GM19463 (cell line): ENCODE data around the gene DMRTC2.
A peak's percentile ranks its signal among the peaks of the same experiment; 100 is the strongest.
"Not testable (repeated sequence)": the region's sequence is repeated elsewhere in the genome, so short reads cannot be mapped to it uniquely, and the experiment has no call there.

ENCODE experiments used
- ATAC-seq: cut with Tn5 transposase; IDR thresholded peaks from one replicate; pipeline ENCODE4 v1.9.1; 2021; ENCODE audit warnings: mild to moderate bottlenecking, moderate library complexity; ENCODE audit not compliant: unreplicated experiment

Gene DMRTC2

GRCh38 chr19:41869374-41869955 lies 24.6 kb downstream of the DMRTC2 start:
- ATAC-seq = no peak

GRCh38 chr19:41870401-41870873 lies 25.6 kb downstream of the DMRTC2 start:
- no peak for ATAC-seq

DNA sequence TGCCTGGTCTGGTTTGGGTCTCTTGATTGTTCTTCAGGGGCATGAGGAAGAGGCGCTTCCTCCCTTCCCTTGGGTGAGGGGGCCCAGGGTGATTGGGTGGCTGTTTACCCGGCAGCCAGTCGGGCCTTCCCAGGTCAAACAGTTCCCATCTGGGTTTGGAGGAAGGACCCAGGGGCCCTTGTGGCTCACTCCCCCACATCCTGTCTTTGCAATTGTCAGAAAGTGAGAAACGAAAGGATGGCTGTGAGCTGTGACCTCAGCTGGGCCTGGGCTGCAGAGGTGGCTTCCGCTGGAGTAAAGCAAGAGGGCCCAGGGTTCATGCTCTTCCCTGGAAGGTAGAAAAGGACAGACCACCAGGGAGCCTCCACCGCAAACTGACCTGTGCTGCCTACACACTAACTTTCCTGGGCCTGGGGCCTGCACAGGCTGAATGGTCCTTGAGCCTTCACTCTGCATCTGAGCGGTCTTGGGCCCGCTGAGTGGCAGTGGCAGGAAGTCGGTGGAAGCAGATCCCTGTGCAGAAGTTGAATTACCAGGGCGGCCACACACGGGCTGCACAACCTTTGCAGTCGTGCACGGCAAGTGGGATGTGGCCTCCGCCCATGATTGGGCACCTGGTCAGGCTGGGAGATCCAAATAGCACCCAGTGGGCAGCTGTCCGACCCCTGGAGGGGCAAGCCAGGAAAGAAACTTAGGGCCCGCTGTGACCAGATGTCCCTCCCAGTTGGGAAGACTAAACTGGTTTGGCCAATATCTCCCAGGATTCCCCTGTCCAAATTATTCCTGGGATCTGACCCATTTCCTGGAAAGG lies 26.9 kb downstream of the DMRTC2 start:
- ATAC-seq = peak; percentile 60

DNA sequence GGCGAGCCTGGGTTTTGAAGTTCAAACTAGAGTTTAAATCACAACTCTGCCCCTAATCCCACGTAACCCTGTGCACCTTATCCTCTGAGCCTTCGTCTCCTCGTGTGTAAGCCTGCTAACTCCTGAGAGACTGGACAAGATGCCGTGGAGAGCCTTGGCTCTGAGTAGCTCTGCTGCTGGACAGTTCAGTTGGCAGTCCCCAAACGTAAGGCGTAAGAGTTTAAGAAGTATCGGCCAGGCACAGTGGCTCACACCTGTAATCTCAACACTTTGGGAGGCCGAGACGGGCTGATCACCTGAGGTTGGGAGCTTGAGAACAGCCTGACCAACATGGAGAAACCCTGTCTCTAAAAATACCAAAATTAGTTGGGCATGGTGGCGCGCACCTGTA lies 27.5 kb downstream of the DMRTC2 start:
- ATAC-seq = no peak

- ATAC-seq = no peak
Measured at GRCh38 chr19:41872775-41873647, 28.2 kb downstream of the DMRTC2 start.

- not testable (repeated sequence) for ATAC-seq
Measured at GRCh38 chr19:41875973-41876372, 31.1 kb downstream of the DMRTC2 start.

DNA sequence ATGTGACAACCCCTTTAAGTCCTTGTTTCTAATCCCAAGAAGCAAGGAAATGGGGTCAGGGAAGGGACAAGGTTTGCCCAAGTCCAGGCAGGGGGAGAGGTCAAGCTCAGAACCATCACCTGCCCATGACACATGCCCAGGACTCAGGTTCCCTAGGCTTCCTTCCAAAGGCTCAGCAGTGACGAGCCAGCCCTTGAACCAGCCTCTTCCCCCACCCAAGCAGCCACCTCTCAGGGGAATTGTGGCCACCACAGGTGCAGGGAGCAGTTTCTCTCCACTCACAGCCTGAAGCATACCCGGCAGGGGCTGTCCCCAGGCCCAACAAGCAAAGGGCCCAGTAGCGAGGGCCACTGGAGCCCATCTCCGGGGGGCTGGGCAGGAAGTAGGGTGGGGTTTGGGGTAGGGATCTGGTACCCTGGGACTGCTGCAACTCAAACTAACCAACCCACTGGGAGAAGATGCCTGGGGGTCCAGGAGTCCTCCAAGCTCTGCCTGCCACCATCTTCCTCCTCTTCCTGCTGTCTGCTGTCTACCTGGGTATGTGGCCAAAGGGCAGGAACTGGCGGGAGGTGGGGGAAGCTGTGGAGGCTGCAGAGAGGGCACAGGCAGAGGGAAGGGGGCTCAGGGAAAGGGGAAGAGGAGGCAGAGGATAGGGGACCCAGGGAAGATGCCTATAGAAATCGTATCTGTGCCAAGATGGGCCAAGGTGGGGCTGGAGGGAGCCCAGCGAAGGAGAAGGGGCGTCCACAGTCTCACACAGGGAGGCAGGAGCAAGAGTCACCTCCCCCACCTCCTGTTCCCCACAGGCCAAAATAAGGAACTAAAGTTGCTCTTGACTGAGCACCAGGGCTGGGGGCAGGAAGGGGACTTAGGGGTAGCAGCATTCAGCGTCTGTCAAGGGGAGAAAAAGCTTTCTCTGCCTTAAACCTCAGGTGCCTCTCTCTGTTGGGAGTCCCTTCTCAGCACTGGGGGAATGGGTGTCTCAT lies 32.3 kb downstream of the DMRTC2 start, which contains the start of gene CD79A:
TSS of gene CD79A (plus strand) at position 433 of the 986 bp plus-strand sequence. CDS start at position 459, 26 bp downstream.
- peak; percentile 78 for ATAC-seq

DNA sequence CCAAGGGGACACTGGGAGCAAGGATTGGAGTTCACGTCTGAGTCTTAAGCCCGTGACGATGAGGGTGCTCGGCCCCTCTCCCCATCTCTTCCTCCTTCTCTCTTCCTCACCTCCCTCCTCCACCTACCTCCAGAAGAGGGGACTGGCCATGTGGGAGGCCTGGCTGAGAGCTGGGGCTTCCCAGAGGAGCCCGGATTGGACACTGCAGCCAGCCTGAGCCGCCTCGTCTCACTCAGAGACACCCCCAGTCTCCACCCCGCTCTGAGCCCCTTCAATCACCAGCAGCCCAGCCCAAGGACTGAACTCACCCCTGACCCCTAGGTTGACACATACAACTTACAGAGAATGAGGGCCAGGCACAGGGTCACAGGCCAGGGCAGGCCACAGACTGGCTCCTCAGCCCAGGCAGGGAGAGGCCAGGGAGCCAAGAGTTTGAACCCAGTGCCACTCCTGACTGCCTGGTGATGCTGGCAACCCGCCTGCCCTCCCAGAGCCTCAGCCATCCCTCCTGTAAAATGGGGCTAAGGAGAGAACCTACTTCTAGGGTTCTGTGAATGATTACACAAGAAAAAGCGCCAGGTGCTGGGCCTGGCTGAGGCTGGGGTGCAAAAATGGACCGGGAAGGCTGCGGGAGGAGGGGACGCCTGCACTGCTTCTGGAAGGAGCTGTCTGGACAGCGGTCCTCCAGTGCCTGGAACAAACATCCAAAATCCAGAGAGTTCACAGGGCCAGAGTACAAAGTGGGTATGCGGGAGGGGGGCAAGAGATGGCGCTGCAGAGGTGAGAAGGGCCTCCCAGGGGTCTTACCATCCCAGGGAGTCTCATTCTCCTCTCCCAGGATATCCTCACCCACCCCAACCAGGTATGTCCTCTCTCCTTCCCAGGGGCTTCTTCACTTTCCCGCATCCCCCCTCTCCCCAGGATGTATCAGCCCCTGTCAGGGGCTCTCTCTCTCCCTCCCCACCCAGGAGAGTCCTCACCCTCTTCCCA lies 33.4 kb downstream of the DMRTC2 start:
- ATAC-seq = peak; percentile 28

GRCh38 chr19:41879080-41879479 lies 34.2 kb downstream of the DMRTC2 start:
- ATAC-seq = no peak

DNA sequence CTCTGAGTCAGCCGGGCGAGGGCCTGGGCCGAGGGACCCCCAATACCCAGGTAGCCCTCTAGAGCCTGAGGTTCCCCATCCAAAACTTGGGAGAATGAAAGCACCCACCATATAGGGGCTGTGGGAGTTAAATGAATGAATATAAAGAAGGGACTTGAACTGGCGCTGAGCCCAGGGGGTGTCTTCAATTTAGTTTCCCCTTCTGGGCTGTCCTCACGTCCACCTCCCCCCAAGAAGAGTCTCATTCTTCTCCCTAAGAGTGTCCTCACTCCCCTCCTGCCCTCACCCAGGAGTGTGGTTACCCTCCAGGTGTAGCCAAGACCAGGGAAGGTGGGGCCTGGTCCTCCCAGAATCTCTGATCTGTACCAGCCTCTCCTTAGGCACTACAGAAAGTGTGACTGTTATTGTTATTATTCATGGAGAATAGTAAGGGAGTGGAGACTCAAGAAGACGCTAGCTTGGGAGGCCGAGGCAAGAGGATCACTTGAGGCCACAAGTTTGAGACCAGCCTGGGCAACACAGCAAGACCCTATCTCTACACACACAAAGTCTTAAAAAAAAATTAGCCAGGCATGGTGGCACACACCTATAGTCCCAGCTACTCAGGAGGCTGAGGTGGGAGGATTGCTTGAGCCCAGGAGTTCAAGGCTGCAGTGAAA lies 35.0 kb downstream of the DMRTC2 start:
- no peak for ATAC-seq

DNA sequence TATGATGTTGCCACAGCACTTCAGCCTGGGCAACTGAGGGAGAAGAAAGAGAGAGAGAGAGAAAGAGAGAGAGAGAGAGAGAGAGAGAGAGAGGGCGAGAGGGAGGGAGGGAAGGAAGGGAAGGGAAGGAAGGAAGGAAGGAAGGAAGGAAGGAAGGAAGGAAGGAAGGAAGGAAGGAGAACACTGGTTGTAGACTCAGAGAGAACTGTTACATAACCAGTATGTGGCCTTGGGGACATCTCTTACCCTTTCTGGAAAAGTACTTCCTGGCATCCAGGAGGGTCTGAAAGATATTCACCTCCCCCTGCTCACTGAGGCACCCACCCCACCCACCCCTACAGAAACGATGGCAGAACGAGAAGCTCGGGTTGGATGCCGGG lies 35.5 kb downstream of the DMRTC2 start:
- ATAC-seq = no peak

DNA sequence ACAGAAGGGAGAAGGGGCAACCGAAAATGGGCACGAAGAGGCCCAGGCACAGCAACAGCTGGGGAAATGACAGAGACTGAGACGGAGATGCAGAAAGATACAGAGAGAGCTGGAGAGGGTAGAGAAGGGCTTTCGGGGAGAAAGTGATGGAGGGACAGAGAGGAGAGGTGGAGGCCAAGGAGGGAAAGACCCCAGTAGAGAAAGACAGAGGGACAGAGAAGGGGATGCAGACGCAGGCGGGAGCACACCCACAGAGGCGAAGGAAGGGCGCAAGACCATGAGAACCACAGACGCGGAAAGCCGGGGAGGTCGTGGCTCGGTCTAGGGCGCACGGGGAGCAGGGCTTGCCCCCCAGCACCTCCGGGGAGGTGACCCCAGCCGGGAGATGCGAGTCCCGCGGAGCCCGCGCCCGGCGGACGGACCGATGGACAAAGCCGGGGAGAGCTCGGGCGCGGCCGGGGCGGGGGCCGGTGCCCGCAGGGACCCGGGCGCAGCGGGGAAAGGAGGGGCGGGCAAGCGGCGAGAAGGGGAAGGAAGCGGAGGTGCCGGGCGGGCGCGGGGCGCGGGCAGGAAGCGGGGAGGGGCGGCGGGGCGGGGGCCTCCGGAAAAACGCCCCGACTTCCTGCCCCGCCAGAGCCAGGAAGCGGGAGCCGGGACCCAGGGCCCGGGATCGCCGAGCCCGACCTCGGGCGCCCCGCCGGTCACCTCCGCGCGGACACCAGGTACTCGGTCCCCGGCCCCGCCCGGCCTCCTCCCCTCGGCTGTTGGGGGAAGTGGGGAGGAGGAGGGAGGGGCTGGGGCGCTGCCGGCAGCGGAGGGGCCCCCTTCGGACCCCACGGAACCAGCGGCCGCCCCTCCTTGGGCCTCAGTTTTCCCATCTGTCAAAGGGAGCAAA lies 38.0 kb downstream of the DMRTC2 start, which contains the start of gene ARHGEF1:
TSS of gene ARHGEF1 (plus strand) at position 617 of the 895 bp plus-strand sequence. CDS start 4,899 bp downstream, outside the sequence.
- ATAC-seq = no peak

DNA sequence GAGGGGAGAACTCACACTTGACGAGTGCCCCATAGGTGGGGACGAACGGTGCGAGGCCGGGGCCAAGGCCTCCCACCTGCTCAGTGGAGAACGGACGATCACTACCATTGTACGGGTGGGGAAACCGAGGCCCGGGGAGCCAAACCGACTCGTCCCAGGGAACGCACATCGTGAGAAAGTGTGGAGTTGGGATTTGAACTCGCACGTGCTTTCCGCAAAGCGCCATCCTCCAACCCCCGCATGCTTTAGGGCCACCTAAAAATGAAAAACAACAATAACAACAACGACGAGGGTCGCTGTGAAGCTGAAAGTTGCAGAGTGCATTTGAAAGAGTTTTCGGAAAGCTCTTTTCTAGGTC lies 38.6 kb downstream of the DMRTC2 start:
- ATAC-seq = no peak

DNA sequence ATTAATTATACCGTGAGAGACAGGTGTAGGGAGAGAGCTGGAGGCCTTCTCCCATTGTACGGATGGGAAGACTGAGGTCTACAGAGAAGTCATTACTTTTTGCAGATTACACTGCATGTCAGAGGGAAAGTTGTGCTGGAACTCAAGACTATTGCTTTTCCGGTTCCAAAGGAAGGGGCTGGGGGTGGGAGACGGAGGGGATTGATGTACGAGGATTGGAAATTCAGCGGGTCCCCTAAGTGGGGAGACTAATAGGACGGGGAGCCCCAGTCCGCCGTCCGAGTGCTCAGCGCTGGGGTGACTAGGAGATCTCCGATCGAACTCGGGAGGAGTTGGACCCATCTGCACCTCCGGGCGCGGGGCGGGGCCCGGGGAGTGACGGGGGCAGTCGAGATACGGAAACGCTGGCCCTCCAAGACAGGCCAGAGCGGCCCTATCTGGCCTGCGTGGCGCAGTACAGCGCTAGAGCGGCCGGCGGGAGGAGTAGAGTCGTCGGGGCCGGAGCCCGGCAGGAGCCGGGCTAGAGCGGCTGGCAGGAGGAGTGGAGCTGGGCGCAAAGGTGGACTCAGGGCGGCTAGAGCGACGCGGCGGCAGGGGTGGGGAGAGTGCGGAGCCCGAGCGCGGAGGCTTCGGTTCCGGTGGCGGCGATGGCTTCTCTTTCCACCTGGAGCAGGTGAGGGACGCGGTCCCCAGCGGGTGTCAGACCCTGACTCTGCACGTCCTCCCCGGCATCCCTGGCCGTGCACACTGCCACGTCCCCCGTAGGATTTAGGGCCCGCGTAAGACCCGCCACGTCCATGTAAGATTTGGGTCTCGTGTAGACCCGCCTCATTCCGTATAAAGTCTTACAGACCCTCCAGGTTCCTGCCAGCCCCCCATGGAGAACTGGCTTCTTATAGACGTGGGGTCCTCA lies 39.2 kb downstream of the DMRTC2 start:
- peak; percentile 89 for ATAC-seq

GRCh38 chr19:41886761-41887710 lies 42.2 kb downstream of the DMRTC2 start:
- no peak for ATAC-seq
